Thyroid gland (tissue), 4 donors: ENCODE data around the gene TNN.

Experiments used
- CTCF ChIP-seq, 6 experiments: fragments of 200-600 bp in 3 of 6; fragments of 450-650 bp in 3 of 6; sonication (generic) in 3 of 6; IDR thresholded peaks; one replicate each; pipeline ENCODE4 v1.5.1; 2016 to 2019; ENCODE audit warnings: antibody characterized with exemption in 6 of 6, mild to moderate bottlenecking in 2 of 6, inconsistent platforms in 1 of 6, moderate library complexity in 1 of 6
- POLR2A ChIP-seq, 2 donors: fragments of 450-650 bp; IDR thresholded peaks; one replicate each; pipeline ENCODE4 v1.6.1; 2017; ENCODE audit warnings: antibody characterized with exemption in 2 of 2, mild to moderate bottlenecking in 2 of 2, moderate library complexity in 1 of 2

GRCh38 chr1:175114996-175115395 lies 47.4 kb downstream of the TNN start:
- no peak for TF ChIP-seq CTCF (IDR thresholded peaks at IDR 0.05)
- TF ChIP-seq POLR2A (IDR thresholded peaks at IDR 0.05): no peak
